Stimulated activated CD4-positive, alpha-beta T cell treated with anti-CD3 and anti-CD28 coated beads, Interleukin-12 subunit alpha, Interleukin-12 subunit beta, amount 100 ng/mL, for 24 hours (primary cell): ENCODE data around the gene CHRND.

Experiments
- DNase-seq, 2 experiments: peaks; one replicate each; pipeline ENCODE4 v3.0.0-alpha.2; 2020; ENCODE audit warnings: low read depth in 2 of 2

CHRND gene

GRCh38 chr2:232573042-232573441, 47.1 kb downstream of the CHRND start:
- no peak for DNase-seq

- no peak for DNase-seq
Measured at GRCh38 chr2:232573771-232574435, 47.9 kb downstream of the CHRND start.

- no peak for DNase-seq
Measured at GRCh38 chr2:232574674-232575403, 48.9 kb downstream of the CHRND start.

- no peak for DNase-seq
Measured at GRCh38 chr2:232575404-232575746, 49.4 kb downstream of the CHRND start.

- no peak for DNase-seq
Measured at GRCh38 chr2:232576995-232577394, 51.0 kb downstream of the CHRND start.

- no peak for DNase-seq
Measured at GRCh38 chr2:232577841-232578240, 51.9 kb downstream of the CHRND start.

GRCh38 chr2:232578626-232579025, 52.7 kb downstream of the CHRND start:
- DNase-seq = no peak

GRCh38 chr2:232580648-232580981, 54.7 kb downstream of the CHRND start:
- DNase-seq = no peak

GRCh38 chr2:232581725-232582124, 55.8 kb downstream of the CHRND start:
- DNase-seq = no peak

GRCh38 chr2:232584238-232584637, 58.3 kb downstream of the CHRND start:
- DNase-seq = no peak
